HCT116 (cell line): Measurements from ENCODE around the gene MTMR1.

Experiments
- CEBPB ChIP-seq: IDR thresholded peaks from 2 replicates; pipeline ENCODE4 v1.6.1; 2012; ENCODE audit warnings: low read depth
- EZH2 ChIP-seq: fragments of 200-600 bp; sonication (generic); IDR thresholded peaks from 2 replicates; pipeline ENCODE4 v1.6.1; 2017; ENCODE audit warnings: antibody characterized with exemption, mixed run types
- POLR2A ChIP-seq: IDR thresholded peaks from 2 replicates; pipeline ENCODE4 v1.7.0; 2011; ENCODE audit warnings: borderline replicate concordance; ENCODE audit not compliant: insufficient read depth, insufficient read length; ENCODE audit errors: extremely low read depth
- POLR2AphosphoS5 ChIP-seq: IDR thresholded peaks from 2 replicates; pipeline ENCODE4 v1.6.1; 2011; ENCODE audit warnings: mild to moderate bottlenecking, low read depth, low read length, moderate library complexity
- REST ChIP-seq: IDR thresholded peaks from 2 replicates; pipeline ENCODE4 v1.6.1; 2012; ENCODE audit warnings: low read depth
- SIN3A ChIP-seq: IDR thresholded peaks from 2 replicates; pipeline ENCODE4 v1.6.1; 2012; ENCODE audit warnings: low read depth
- YY1 ChIP-seq: IDR thresholded peaks from 2 replicates; pipeline ENCODE4 v1.6.1; 2011; ENCODE audit warnings: low read length, low read depth, moderate library complexity, mild to moderate bottlenecking; ENCODE audit not compliant: insufficient replicate concordance; ENCODE audit errors: extremely low read depth
- ZNF274 ChIP-seq: fragments of 200-500 bp; sonication (Bioruptor generic); IDR thresholded peaks from 2 replicates; pipeline ENCODE4 v1.6.1; 2014; ENCODE audit warnings: mild to moderate bottlenecking, low read depth, low read length, inconsistent platforms
- TF ChIP-seq, protein P1 (sequence below), 3 experiments: fragments of 200-600 bp in 1 of 3; sonication (generic) in 1 of 3; IDR thresholded peaks in 2 of 3; conservative IDR thresholded peaks in 1 of 3; 2 replicates each; pipeline ENCODE4 v1.5.1; 2012 to 2017; ENCODE audit warnings: low read depth in 2 of 3, low read length in 2 of 3, antibody characterized with exemption in 1 of 3, borderline replicate concordance in 1 of 3, control low read depth in 1 of 3, mild to moderate bottlenecking in 1 of 3, mixed read lengths in 1 of 3, mixed run types in 1 of 3, moderate library complexity in 1 of 3; ENCODE audit not compliant: insufficient read depth in 1 of 3
- TF ChIP-seq, protein P2 (sequence below): IDR thresholded peaks from 2 replicates; pipeline ENCODE4 v1.6.1; 2012

DNA sequence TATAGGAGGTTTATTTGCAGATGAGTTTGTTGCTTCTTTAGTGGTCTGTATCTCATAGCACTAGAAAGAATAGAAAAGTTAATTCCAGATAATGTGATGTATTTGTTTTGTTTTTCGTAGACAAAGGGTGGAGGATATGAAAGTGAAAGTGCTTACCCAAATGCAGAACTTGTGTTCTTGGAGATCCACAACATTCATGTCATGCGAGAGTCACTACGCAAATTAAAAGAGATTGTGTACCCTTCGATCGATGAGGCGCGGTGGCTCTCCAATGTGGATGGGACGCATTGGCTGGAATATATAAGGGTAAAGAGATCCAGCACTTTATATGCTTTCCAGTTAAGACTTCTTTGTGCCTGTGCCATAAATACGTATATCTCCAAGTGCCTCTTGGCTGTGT, 43.3 kb downstream of the MTMR1 start:
- no peak for TF ChIP-seq ZNF274
- TF ChIP-seq YY1: no peak
- TF ChIP-seq, protein P1, sequence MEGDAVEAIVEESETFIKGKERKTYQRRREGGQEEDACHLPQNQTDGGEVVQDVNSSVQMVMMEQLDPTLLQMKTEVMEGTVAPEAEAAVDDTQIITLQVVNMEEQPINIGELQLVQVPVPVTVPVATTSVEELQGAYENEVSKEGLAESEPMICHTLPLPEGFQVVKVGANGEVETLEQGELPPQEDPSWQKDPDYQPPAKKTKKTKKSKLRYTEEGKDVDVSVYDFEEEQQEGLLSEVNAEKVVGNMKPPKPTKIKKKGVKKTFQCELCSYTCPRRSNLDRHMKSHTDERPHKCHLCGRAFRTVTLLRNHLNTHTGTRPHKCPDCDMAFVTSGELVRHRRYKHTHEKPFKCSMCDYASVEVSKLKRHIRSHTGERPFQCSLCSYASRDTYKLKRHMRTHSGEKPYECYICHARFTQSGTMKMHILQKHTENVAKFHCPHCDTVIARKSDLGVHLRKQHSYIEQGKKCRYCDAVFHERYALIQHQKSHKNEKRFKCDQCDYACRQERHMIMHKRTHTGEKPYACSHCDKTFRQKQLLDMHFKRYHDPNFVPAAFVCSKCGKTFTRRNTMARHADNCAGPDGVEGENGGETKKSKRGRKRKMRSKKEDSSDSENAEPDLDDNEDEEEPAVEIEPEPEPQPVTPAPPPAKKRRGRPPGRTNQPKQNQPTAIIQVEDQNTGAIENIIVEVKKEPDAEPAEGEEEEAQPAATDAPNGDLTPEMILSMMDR (IDR thresholded peaks at IDR 0.05 in 2 of 3, conservative IDR thresholded peaks at IDR 0.05 in 1 of 3; ENCODE audit: borderline replicate concordance in 1 of 3, insufficient read depth in 1 of 3, low read depth in 2 of 3, low read length in 2 of 3): no peak
- TF ChIP-seq REST: no peak
- TF ChIP-seq EZH2: no peak
- no peak for TF ChIP-seq POLR2A
- no peak for TF ChIP-seq SIN3A
- TF ChIP-seq POLR2AphosphoS5: no peak
- TF ChIP-seq CEBPB: no peak
- TF ChIP-seq, protein P2, sequence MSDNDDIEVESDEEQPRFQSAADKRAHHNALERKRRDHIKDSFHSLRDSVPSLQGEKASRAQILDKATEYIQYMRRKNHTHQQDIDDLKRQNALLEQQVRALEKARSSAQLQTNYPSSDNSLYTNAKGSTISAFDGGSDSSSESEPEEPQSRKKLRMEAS: no peak
